ENCODE data around the gene GRIN2A.

GRIN2A gene

DNA sequence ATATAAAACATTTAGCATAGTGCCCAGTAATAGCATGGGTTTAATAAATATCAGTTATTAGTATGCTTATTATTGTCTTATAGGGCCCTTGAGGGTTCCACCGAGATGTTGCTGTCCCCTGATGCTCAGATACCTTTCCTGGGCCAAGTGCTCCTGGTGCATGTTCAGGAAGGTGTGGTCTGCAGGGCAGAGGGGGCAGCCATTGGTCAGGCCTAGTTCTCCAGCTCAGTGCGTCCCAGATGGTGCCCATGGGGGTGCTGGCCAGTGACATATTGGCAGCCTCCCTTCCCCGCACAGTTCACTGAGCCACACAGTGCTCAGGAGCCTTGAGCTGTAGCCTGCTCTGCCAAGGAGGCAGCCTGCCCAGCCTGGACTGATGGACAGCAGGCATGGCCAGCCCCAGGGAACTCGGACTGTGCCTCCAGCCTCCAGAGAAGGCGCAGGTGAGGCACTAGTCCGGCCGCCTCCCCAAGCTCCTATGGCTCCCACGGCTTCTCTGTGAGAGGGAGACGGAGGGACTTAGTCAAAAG lies 7.7 kb upstream of the GRIN2A start:
- WGBS, 2 experiments, result 83 to 86% methylated on average over 9 of the region's 9 CpGs
- no peaks in the 10 kb centered on the region for H3K36me3 ChIP-seq (ENCODE audit: control insufficient read depth, insufficient read depth, low read length)
- H3K4me3 ChIP-seq (ENCODE audit: insufficient read depth, low read depth, low read length), result no peak overlapping the region
- peaks cover 9% of the 10 kb centered on the region for H3K27me3 ChIP-seq (ENCODE audit: control insufficient read depth, insufficient read depth, low read length, poor library complexity, severe bottlenecking)
- no peaks in the 10 kb centered on the region for H3K4me1 ChIP-seq (ENCODE audit: control insufficient read depth, insufficient read depth, low read length)
- H3K9me3 ChIP-seq (ENCODE audit: control insufficient read depth, low read length), result no peaks in the 10 kb centered on the region
- H3K27ac ChIP-seq (ENCODE audit: insufficient read depth, low read depth, low read length, poor library complexity, severe bottlenecking), result no peak overlapping the region

DNA sequence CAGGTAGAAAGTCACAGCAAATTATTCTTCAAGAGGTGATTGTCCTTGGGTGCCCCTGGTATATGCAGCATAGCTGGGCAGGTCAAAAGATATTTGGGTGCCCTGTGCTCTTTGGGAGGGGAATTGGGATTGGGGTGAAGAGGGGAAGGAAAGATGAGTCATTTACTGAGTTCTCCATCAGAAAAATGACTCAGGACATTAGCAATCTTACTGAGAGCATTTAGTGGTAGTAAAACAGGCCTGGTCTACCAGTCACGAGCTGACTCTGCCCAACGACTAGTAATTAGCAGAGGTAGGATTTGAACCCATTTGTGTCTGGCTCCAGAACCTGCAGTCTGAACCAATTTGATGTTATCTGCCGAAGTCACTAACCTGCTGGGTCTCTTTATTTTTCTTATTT lies 6.0 kb upstream of the GRIN2A start:
- Histone ChIP-seq H3K27me3 (ENCODE audit: control insufficient read depth, insufficient read depth, low read length, poor library complexity, severe bottlenecking) (peaks cover 26% of the 10 kb centered on the region), H3K9me3 (ENCODE audit: control insufficient read depth, low read length) (no peaks in the 10 kb centered on the region), H3K36me3 (ENCODE audit: control insufficient read depth, insufficient read depth, low read length) (no peaks in the 10 kb centered on the region), H3K4me1 (ENCODE audit: control insufficient read depth, insufficient read depth, low read length) (no peaks in the 10 kb centered on the region), H3K27ac (ENCODE audit: insufficient read depth, low read depth, low read length, poor library complexity, severe bottlenecking) (no peak overlapping the region), H3K4me3 (ENCODE audit: insufficient read depth, low read depth, low read length) (no peak overlapping the region)
- WGBS, 2 experiments, result 3 to 28% methylated on average over 2 to 3 of the region's 3 CpGs

DNA sequence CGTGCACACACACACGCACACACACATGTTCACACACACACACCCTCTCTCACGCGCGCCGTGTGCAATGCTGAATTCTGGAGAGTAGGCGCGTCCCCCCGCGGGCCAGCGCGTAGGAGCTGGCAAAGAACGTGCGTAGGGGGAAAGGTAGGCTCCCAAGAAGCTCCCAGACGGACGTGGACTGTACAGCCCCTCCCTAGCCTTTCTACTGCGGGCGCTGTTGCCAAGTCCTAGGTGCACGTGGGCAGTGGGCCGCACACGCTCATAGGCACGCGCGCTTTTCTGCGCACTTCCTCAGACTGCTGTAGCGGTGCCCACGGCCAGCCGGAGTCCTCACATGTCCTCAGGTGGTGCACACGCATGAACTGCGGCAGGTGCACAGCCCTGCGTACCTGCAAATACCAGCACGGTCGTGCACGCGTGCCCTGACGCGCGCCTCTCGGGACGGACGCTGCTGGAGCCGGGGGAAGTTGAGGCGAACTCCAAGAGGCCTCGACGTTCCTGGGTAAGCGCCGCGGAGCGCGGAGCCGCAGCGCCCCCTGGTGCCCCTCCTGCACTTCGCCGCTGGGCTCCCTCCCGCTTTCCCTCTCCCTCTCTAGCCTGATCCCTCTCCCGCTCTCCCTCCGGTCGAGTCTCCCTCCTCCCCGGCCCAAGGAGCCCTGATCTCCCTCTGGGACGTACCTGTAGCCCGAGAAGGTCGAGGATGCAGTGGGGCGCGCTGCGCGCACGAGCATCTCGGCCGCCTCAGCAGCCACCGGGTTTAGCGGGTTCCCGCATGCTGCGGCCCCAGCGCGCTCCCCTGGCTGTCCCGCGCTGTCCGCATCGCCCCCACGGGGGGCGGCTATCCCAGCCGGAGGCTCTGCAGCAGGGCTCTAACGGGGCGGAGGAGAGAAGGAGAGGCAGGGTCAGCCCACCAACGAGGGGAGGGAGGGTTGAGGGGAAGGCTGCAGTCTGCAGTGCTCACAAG lies 749 bp downstream of the GRIN2A start:
- 1 to 2% methylated on average over 85 of the region's 85 CpGs for WGBS, 2 experiments
- Histone ChIP-seq H3K27me3 (ENCODE audit: control insufficient read depth, insufficient read depth, low read length, poor library complexity, severe bottlenecking) (peaks cover 58% of the 10 kb centered on the region), H3K4me1 (ENCODE audit: control insufficient read depth, insufficient read depth, low read length) (peaks cover 3% of the 10 kb centered on the region), H3K9me3 (ENCODE audit: control insufficient read depth, low read length) (no peaks in the 10 kb centered on the region), H3K36me3 (ENCODE audit: control insufficient read depth, insufficient read depth, low read length) (no peaks in the 10 kb centered on the region), H3K27ac (ENCODE audit: insufficient read depth, low read depth, low read length, poor library complexity, severe bottlenecking) (no peak overlapping the region), H3K4me3 (ENCODE audit: insufficient read depth, low read depth, low read length) (peak overlapping the region; percentile 47)

DNA sequence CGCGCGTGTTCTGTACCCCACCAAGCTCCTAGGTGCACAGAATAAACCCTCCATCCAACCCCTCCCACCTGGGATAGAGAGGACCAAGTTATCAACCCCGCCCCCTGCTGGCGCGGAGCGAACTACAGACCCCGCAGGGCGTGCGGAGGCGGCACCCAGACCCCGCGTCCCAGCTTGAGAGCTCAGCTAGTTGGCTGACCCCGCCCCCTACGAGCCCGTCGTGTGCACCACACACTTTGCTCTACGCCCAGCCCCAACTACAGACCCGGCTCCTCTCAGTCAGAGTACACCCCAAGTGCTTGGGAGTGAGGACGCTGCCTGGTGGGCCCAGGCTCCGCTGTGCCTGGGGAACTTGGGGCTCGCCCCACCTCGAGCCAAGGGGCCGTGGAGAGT lies 1.5 kb downstream of the GRIN2A start:
- no peak overlapping the region for H3K27ac ChIP-seq (ENCODE audit: insufficient read depth, low read depth, low read length, poor library complexity, severe bottlenecking)
- H3K4me3 ChIP-seq (ENCODE audit: insufficient read depth, low read depth, low read length), result peak overlapping the region; percentile 47
- H3K9me3 ChIP-seq (ENCODE audit: control insufficient read depth, low read length), result no peaks in the 10 kb centered on the region
- H3K4me1 ChIP-seq (ENCODE audit: control insufficient read depth, insufficient read depth, low read length), result peaks cover 3% of the 10 kb centered on the region
- 2 to 4% methylated on average over 24 of the region's 24 CpGs for WGBS, 2 experiments
- H3K36me3 ChIP-seq (ENCODE audit: control insufficient read depth, insufficient read depth, low read length), result no peaks in the 10 kb centered on the region
- H3K27me3 ChIP-seq (ENCODE audit: control insufficient read depth, insufficient read depth, low read length, poor library complexity, severe bottlenecking), result peaks cover 58% of the 10 kb centered on the region

DNA sequence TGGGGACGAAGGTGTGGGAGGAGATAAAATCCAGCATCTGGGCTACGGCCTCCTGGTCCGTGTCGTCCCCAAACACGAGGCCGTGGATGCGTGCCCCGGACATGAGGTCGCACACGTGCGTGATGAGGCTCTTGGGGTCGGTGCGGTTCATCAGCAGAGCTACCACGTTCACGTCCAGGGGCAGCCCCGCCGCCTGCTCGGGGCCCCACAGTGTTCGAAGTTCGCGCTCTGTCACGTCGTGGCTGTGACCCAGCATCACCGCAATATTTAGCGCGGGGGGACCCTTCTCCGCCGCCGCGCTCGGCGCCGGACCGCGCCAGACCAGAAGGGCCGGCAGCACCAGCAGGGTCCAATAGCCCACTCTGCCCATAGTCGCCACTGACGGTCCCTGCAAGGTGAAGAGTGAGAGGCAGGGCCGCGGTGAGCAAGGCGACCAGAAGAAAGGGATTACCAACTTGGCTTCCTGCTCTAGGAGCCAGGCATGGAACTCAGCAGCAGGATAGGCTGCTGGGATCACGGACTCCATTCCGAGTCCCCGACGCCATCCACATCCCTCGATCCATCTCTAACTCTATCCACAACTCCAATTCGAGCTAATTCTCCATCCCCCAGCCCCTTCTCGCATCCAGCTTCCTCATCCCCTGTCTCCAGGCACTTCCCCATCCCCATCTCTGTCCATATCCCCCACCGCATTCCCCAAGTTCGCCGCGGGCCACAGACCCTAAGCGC lies 2.0 kb downstream of the GRIN2A start:
- H3K27me3 ChIP-seq (ENCODE audit: control insufficient read depth, insufficient read depth, low read length, poor library complexity, severe bottlenecking), result peaks cover 52% of the 10 kb centered on the region
- peaks cover 3% of the 10 kb centered on the region for H3K4me1 ChIP-seq (ENCODE audit: control insufficient read depth, insufficient read depth, low read length)
- no peaks in the 10 kb centered on the region for H3K36me3 ChIP-seq (ENCODE audit: control insufficient read depth, insufficient read depth, low read length)
- 83 to 86% methylated on average over 53 of the region's 53 CpGs for WGBS, 2 experiments
- no peak overlapping the region for H3K27ac ChIP-seq (ENCODE audit: insufficient read depth, low read depth, low read length, poor library complexity, severe bottlenecking)
- no peak overlapping the region for H3K4me3 ChIP-seq (ENCODE audit: insufficient read depth, low read depth, low read length)
- H3K9me3 ChIP-seq (ENCODE audit: control insufficient read depth, low read length), result no peaks in the 10 kb centered on the region

DNA sequence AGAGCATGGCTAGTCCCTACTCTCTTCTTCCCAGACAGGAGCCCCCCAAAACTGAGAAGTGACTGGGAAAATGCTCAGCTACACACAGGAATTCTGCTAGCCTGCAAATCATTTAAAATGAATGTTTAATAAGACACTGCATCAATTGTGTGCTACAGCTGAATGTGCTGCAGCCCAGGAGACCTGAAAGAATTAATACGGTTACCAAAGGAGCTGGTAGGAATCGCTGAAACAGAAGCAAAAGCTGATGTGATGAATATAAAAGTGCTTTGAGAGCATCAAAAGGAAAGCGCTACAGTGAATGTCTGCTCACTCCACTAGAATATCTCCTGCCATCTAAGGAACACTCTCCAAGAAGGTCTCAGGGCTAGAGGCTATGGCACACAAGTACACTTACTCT lies 3.7 kb downstream of the GRIN2A start:
- H3K9me3 ChIP-seq (ENCODE audit: control insufficient read depth, low read length), result no peaks in the 10 kb centered on the region
- H3K36me3 ChIP-seq (ENCODE audit: control insufficient read depth, insufficient read depth, low read length), result no peaks in the 10 kb centered on the region
- H3K27me3 ChIP-seq (ENCODE audit: control insufficient read depth, insufficient read depth, low read length, poor library complexity, severe bottlenecking), result peaks cover 35% of the 10 kb centered on the region
- 94 to 96% methylated on average over 3 of the region's 3 CpGs for WGBS, 2 experiments
- H3K4me3 ChIP-seq (ENCODE audit: insufficient read depth, low read depth, low read length), result no peak overlapping the region
- no peak overlapping the region for H3K27ac ChIP-seq (ENCODE audit: insufficient read depth, low read depth, low read length, poor library complexity, severe bottlenecking)
- peaks cover 3% of the 10 kb centered on the region for H3K4me1 ChIP-seq (ENCODE audit: control insufficient read depth, insufficient read depth, low read length)

DNA sequence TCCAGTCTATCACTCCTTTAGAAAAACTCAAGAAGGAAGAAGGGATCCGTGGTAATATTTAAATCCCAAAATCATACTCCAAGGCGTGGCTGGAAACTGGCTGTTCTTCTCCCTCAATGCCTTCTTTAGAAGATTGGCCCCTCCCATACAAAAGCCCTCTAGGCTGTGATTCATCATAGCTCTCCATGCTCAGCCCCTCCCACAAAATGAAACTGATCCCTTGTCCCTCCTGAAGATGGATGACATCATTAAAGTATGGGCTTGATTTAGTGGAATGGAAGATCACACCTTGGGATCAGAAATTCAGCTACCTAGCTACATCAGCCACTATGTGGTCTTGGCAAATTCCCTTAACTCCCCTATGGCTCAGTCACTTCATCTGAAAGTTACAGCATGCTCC lies 4.1 kb downstream of the GRIN2A start:
- no peak overlapping the region for H3K27ac ChIP-seq (ENCODE audit: insufficient read depth, low read depth, low read length, poor library complexity, severe bottlenecking)
- H3K36me3 ChIP-seq (ENCODE audit: control insufficient read depth, insufficient read depth, low read length), result no peaks in the 10 kb centered on the region
- no peaks in the 10 kb centered on the region for H3K9me3 ChIP-seq (ENCODE audit: control insufficient read depth, low read length)
- H3K27me3 ChIP-seq (ENCODE audit: control insufficient read depth, insufficient read depth, low read length, poor library complexity, severe bottlenecking), result peaks cover 31% of the 10 kb centered on the region
- WGBS, 2 experiments, result 92 to 95% methylated on average over 2 of the region's 2 CpGs
- no peak overlapping the region for H3K4me3 ChIP-seq (ENCODE audit: insufficient read depth, low read depth, low read length)
- H3K4me1 ChIP-seq (ENCODE audit: control insufficient read depth, insufficient read depth, low read length), result peaks cover 3% of the 10 kb centered on the region

DNA sequence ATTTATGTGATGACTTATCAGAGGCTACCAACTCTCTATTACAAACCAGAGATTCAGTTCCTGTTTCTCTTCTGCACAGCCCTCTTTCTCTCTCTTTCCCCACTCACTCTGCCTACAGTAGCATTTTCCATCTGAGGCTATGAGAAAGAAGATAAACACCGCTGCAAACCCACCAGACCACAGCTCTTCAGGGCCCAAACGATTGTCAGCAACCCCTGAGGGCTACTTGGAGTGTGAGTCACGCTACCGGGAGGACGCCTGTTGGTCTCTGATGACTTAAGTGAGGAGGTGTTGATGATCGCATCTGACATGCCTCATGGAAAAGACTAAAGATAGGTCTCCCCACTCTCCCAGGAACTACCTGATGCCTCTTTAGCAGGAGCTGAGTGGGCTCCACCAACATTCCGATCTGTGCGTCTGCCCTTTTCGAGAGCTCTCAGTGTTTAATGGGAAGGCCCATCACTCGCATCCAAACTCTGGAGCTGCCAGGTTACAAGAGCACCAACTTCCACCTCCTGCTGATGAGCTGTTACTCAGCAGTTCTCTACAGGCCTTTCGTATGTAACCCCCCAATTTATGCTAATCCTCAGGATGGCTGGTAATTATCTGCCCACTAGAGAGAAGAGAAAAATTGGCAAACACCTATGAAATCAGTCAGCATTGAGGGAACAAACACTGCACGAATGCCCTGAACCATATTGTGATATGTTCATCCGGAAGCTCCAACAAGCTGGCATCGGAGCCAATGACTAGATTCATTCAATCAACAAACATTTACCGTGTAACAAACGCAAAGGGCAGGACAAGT lies 9.2 kb downstream of the GRIN2A start:
- Histone ChIP-seq H3K4me3 (ENCODE audit: insufficient read depth, low read depth, low read length) (no peak overlapping the region), H3K9me3 (ENCODE audit: control insufficient read depth, low read length) (no peaks in the 10 kb centered on the region), H3K36me3 (ENCODE audit: control insufficient read depth, insufficient read depth, low read length) (no peaks in the 10 kb centered on the region), H3K27me3 (ENCODE audit: control insufficient read depth, insufficient read depth, low read length, poor library complexity, severe bottlenecking) (no peaks in the 10 kb centered on the region), H3K27ac (ENCODE audit: insufficient read depth, low read depth, low read length, poor library complexity, severe bottlenecking) (no peak overlapping the region), H3K4me1 (ENCODE audit: control insufficient read depth, insufficient read depth, low read length) (no peaks in the 10 kb centered on the region)
- WGBS, 2 experiments, result 89 to 93% methylated on average over 16 of the region's 16 CpGs

DNA sequence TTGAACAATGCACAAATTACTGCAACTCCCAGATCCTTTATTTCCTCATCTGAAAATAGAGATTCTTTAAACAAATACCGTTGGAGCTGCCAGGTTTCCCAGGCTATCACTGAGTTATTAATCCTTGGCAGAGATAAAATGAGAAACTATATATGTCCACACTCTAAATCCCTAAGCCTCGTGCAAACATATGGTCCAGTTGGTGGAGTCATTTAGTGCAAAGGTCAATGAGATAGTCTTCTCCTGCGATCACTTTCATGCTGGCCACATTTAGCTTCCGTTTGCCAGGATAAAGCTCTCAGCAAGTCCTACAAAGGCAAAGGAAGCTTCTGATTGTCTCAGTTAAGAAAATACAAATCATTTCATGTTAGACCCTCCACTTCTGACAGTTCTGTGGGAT lies 11.0 kb downstream of the GRIN2A start:
- Histone ChIP-seq H3K36me3 (ENCODE audit: control insufficient read depth, insufficient read depth, low read length) (no peaks in the 10 kb centered on the region), H3K27ac (ENCODE audit: insufficient read depth, low read depth, low read length, poor library complexity, severe bottlenecking) (no peak overlapping the region), H3K27me3 (ENCODE audit: control insufficient read depth, insufficient read depth, low read length, poor library complexity, severe bottlenecking) (no peaks in the 10 kb centered on the region), H3K9me3 (ENCODE audit: control insufficient read depth, low read length) (no peaks in the 10 kb centered on the region), H3K4me3 (ENCODE audit: insufficient read depth, low read depth, low read length) (no peak overlapping the region), H3K4me1 (ENCODE audit: control insufficient read depth, insufficient read depth, low read length) (no peaks in the 10 kb centered on the region)
- WGBS, 2 experiments, result 92 to 97% methylated on average over 4 of the region's 4 CpGs

All from ectodermal cell (in vitro differentiated cells).